PC-3 (cell line): ENCODE data around the gene ANKRD11.

ENCODE experiments used
- EZH2 ChIP-seq: fragments of 300-600 bp; sonication (generic); IDR thresholded peaks from one replicate; pipeline ENCODE4 v1.6.1; 2017; ENCODE audit warnings: antibody characterized with exemption, mild to moderate bottlenecking, low read length; ENCODE audit not compliant: unreplicated experiment
- TF ChIP-seq, protein P1 (sequence below): fragments of 300-600 bp; sonication (generic); conservative IDR thresholded peaks from 2 replicates; pipeline ENCODE4 v1.5.1; 2017; ENCODE audit warnings: antibody characterized with exemption, low read depth, mild to moderate bottlenecking, low read length

- TF ChIP-seq, protein P1, sequence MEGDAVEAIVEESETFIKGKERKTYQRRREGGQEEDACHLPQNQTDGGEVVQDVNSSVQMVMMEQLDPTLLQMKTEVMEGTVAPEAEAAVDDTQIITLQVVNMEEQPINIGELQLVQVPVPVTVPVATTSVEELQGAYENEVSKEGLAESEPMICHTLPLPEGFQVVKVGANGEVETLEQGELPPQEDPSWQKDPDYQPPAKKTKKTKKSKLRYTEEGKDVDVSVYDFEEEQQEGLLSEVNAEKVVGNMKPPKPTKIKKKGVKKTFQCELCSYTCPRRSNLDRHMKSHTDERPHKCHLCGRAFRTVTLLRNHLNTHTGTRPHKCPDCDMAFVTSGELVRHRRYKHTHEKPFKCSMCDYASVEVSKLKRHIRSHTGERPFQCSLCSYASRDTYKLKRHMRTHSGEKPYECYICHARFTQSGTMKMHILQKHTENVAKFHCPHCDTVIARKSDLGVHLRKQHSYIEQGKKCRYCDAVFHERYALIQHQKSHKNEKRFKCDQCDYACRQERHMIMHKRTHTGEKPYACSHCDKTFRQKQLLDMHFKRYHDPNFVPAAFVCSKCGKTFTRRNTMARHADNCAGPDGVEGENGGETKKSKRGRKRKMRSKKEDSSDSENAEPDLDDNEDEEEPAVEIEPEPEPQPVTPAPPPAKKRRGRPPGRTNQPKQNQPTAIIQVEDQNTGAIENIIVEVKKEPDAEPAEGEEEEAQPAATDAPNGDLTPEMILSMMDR: no peak
- no peak for TF ChIP-seq EZH2
These were observed 207.8 kb downstream of the ANKRD11 start for GRCh38 chr16:89282523-89282922.
